Pancreas (tissue), 10 donors: ENCODE results near the gene USP5. TPM values are rescaled to one million over a fixed set of nuclear protein-coding genes. Genes with fewer than 3 reads are reported as not detected.
A peak's percentile ranks its signal among the peaks of the same experiment; 100 is the strongest.
"Not testable (repeated sequence)": the region's sequence is repeated elsewhere in the genome, so short reads cannot be mapped to it uniquely, and the experiment has no call there.

Source experiments
- ATAC-seq, 4 donors: fragments of 200-7000 bp; cut with Tn5 transposase; one replicate each; pipeline versions ENCODE4 v1.8.0 to v1.9.1; 2020; ENCODE audit warnings: mild to moderate bottlenecking in 4 of 4, moderate library complexity in 4 of 4
- DNase-seq, 6 donors: peaks; one replicate each; pipeline ENCODE4 v3.0.0-alpha.2; 2020
- FAIRE-seq: peaks from 2 replicates; lab custom pipeline; 2012; peaks lifted over from hg19 to GRCh38; lab: Jason Lieb, UNC
- H3K27ac ChIP-seq, 4 donors: fragments of 200-600 bp; sonication (generic); 1 replicate in 3 of 4; 2 replicates in 1 of 4; pipeline versions ENCODE4 v1.5.0 to v1.8.0; 2020
- H3K27me3 ChIP-seq, 4 donors: fragments of 200-600 bp; one replicate each; pipeline ENCODE4 v1.8.0; 2021
- H3K36me3 ChIP-seq, 3 donors: fragments of 200-600 bp; sonication (generic) in 1 of 3; one replicate each; pipeline versions ENCODE4 v1.5.0 to v1.8.0; 2020 to 2021
- H3K4me1 ChIP-seq, 3 donors: fragments of 200-600 bp; one replicate each; pipeline ENCODE4 v1.8.0; 2021
- H3K4me3 ChIP-seq, 4 donors: fragments of 200-600 bp; sonication (generic) in 2 of 4; one replicate each; pipeline versions ENCODE4 v1.5.0 to v1.8.0; 2020 to 2021
- H3K9me3 ChIP-seq, 4 donors: fragments of 200-600 bp; one replicate each; pipeline ENCODE4 v1.8.0; 2021
- CTCF ChIP-seq, 4 donors: fragments of 200-600 bp; sonication (generic) in 3 of 4; IDR thresholded peaks; one replicate each; pipeline versions ENCODE4 v1.5.0 to v1.8.0; 2021; ENCODE audit warnings: antibody characterized with exemption in 4 of 4
- WGBS, 2 donors: extraction: QIAGEN DNeasy Blood & Tissue Kit; methylation state at CpG; one replicate each; pipeline ENCODE4 v1.1.7; 2013; 5-methylcytosine and 5-hydroxymethylcytosine counted together
- intact Hi-C, 3 donors: fragments of 100-400 bp; cut with DNase I; formaldehyde crosslinking; loops; one replicate each; pipeline versions ENCODE4 v1.11.1 to v1.14.2; 2022
- polyA plus RNA-seq, 2 donors: library from polyadenylated mRNA; stranded (reverse); fragments of 200-250 nt; gene quantifications; one replicate each; pipeline ENCODE4 v1.2.3, GENCODE V29; 2013
- total RNA-seq, 6 donors: library from RNA; stranded (reverse); fragmentation: NEBNext Ultra II Directional in 4 of 6; extraction: Animal tissue kit (Norgen Biotek cat#: 25700) in 4 of 6; gene quantifications; one replicate each; pipeline versions ENCODE4 v1.2.1 to v1.2.4, GENCODE V29; 2021 to 2023
- donor health status: healthy with polysubstance abuse.
- donor health status: DM: no; HTN: no; CAD: no; lungs with moderate emphysema.
- donor health status: DM: no; HTN: no; CAD: no.
- donor health status: control.
- donor health status: control.
- donor health status: Bipolar disorder and iron deficiency.
- donor health status: DM: yes; HTN: yes; CAD: no.
- donor health status: DM: no; HTN: no; CAD: no.
- donor health status: DM: no; HTN: no; CAD: no.
- donor health status: DM: yes; HTN: yes; CAD: no.

USP5 gene
- total and polyA plus RNA-seq, 8 donors = 17.8 to 38.4 (median 25.3) TPM

- ATAC-seq = peak in 3 of 4 donors; percentile 21 to 31 (median 24)
- intact Hi-C loops = no loop called here
- 19 to 20% methylated on average over 12 of the region's 12 CpGs for WGBS, 2 donors
These were observed 17.4 kb downstream of the USP5 start for GRCh38 chr12:6869049-6870021.

GRCh38 chr12:6870304-6870703 lies 18.4 kb downstream of the USP5 start:
- FAIRE-seq, H3K27ac ChIP-seq, intact Hi-C loops, H3K4me3 ChIP-seq, DNase-seq, ATAC-seq, H3K27me3 ChIP-seq, H3K9me3 ChIP-seq: not testable (repeated sequence)
- WGBS, 2 donors = 51 to 59% methylated on average over 4 of the region's 4 CpGs
- peaks cover 0 to 11% (median 0%) of the 10 kb centered on the region in 3 donors for H3K36me3 ChIP-seq
- peaks cover 9 to 27% (median 14%) of the 10 kb centered on the region in 3 donors for H3K4me1 ChIP-seq

More at GRCh38 chr12:6869049-6870021, 17.4 kb downstream of the USP5 start:
- Histone ChIP-seq H3K9me3 (no peaks in the 10 kb centered on the region), H3K36me3 (peaks cover 0 to 11% (median 0%) of the 10 kb centered on the region in 3 donors), H3K27me3 (no peaks in the 10 kb centered on the region), H3K4me1 (peaks cover 9 to 27% (median 14%) of the 10 kb centered on the region in 3 donors), H3K27ac (peak overlapping the region in 2 of 4 donors; percentile 10 to 99), H3K4me3 (peak overlapping the region in 1 of 4 donors; percentile 100)
- DNase-seq (peak; percentile 75 to 91 (median 86)), FAIRE-seq (no peak)
- peak; percentile 87 to 96 (median 93) for TF ChIP-seq CTCF (IDR thresholded peaks at IDR 0.05)

GRCh38 chr12:6871052-6871957 lies 19.4 kb downstream of the USP5 start:
- intact Hi-C loops = no loop called here
- FAIRE-seq (no peak), ATAC-seq (no peak), DNase-seq (peak in 1 of 6 donors; percentile 67)
- H3K27ac ChIP-seq = no peak overlapping the region
- no peak for TF ChIP-seq CTCF (IDR thresholded peaks at IDR 0.05)
- 72 to 73% methylated on average over 12 of the region's 12 CpGs for WGBS, 2 donors
- peaks cover 0 to 11% (median 0%) of the 10 kb centered on the region in 3 donors for H3K36me3 ChIP-seq
- peaks cover 9 to 27% (median 14%) of the 10 kb centered on the region in 3 donors for H3K4me1 ChIP-seq
- H3K9me3 ChIP-seq = no peaks in the 10 kb centered on the region
- no peak overlapping the region for H3K4me3 ChIP-seq
- no peaks in the 10 kb centered on the region for H3K27me3 ChIP-seq

GRCh38 chr12:6872073-6873048 lies 20.4 kb downstream of the USP5 start:
- intact Hi-C loops = no loop called here
- Histone ChIP-seq H3K9me3 (no peaks in the 10 kb centered on the region), H3K4me1 (peaks cover 9 to 23% (median 14%) of the 10 kb centered on the region in 3 donors), H3K4me3 (peak overlapping the region; percentile 67 to 82 (median 78)), H3K27me3 (no peaks in the 10 kb centered on the region), H3K36me3 (peaks cover 0 to 11% (median 0%) of the 10 kb centered on the region in 3 donors), H3K27ac (peak overlapping the region; percentile 31 to 74 (median 52))
- DNase-seq (peak; percentile 76 to 96 (median 88)), FAIRE-seq (no peak), ATAC-seq (peak; percentile 67 to 83 (median 78))
- TF ChIP-seq CTCF (IDR thresholded peaks at IDR 0.05) = peak; percentile 95 to 98 (median 96)
- 1 to 2% methylated on average over 39 to 40 of the region's 40 CpGs for WGBS, 2 donors
